Right forelimb (tissue), 1 donor: ENCODE results near the gene FSTL4.
A peak's percentile ranks its signal among the peaks of the same experiment; 100 is the strongest.

Experiments used
- DNase-seq: peaks from one replicate; pipeline ENCODE4 v3.0.0-alpha.2; 2018

Gene FSTL4

GRCh38 chr5:133511653-133512235 lies 100.6 kb downstream of the FSTL4 start:
- DNase-seq = no peak

- no peak for DNase-seq
Measured at GRCh38 chr5:133510634-133511262, 101.6 kb downstream of the FSTL4 start.

DNA sequence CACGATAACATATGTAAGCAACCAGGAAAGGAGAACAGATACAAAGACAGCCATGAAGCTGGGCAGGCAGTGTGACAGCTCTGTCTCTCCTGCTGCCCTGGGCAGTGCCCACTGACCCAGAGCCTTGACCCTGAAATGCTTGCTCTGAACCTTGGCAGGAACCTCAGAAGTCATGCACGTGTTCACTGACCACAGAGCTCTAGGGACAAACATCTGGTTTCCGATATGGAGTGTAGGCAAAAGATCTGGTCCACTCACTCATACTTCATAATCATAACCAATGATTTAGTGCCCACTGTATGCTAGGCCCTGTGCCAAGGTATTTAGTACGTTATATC lies 102.6 kb downstream of the FSTL4 start:
- no peak for DNase-seq

DNA sequence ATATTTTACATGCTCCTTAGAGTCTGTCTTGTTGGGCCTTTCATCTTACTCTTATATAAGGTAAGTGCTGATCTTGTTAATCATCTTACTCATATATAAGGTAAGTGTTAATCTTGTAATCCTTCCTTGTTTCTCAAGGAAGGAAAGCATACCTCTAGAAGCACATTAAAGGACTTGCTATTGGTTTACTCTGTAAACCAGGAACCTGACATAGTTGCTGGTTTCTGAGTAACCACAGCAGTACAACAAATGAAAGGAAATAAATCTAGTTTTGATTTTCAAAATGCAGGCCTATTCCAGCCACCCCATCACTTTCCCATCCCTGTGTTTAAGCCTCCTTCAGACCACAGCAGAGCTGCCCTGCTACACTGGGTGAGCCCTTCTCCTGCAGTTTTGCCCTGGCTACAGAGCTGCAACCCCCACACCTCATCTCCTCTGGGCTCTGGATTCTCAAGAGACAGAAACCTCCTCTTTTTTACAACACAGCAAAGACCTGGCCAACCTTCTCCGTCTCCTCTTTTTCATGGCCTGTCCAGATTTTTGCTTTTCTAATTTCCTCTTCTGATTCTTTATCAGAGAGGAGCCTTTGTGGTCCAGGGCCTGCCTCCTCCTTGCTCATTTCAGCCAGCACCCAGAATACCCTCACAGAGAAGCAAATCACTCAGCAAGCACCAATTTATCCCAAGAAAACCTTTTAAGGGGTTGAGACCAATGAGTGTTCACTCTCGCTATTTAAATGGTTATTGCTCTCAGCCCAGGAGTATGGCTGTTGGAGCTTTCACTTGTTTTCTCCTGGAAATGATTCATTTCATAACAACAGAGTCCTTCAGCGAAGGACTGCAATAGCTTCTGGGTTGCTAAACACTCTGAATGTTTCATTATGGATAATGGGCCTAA lies 103.2 kb downstream of the FSTL4 start:
- no peak for DNase-seq

GRCh38 chr5:133508331-133508730 lies 104.0 kb downstream of the FSTL4 start:
- no peak for DNase-seq

GRCh38 chr5:133506181-133506580 lies 106.2 kb downstream of the FSTL4 start:
- DNase-seq = no peak

DNA sequence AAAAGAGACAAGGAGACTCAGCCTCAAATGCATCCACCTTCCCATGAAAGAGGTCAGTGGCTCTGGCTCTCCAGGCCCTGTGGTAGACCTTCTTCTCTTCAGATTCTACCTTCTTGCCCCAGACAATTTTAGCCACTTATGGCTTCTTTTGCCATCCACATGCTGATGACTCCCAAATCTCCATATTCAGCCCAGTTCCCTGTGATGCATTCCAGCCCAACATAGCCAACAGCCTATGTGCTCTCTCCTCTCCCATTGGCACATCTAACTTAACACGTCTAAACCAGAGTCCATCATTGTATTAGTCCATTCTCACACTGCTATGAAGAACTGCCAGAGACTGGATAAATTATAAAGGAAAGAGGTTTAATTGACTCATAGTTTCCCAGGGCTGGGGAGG lies 108.8 kb downstream of the FSTL4 start:
- no peak for DNase-seq

DNA sequence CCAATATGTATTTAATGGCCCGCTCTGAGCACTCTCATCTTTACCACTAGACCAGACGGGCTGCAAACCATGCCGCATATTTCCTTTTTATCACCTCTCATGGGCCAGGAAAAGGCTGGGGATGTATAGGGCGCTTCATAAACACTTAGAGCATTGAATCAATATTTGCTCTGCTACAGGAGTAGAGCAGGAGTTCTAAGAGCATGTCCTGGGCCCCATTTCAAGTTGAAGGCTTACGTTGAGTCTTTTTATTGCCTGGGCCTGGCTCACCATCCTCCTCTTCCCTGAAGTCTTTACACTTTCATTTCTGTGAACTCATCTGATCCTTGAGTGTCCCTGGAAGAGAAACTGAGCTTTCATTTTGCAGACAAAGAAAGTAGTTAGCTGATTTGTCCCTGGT lies 112.4 kb downstream of the FSTL4 start:
- DNase-seq = no peak

DNA sequence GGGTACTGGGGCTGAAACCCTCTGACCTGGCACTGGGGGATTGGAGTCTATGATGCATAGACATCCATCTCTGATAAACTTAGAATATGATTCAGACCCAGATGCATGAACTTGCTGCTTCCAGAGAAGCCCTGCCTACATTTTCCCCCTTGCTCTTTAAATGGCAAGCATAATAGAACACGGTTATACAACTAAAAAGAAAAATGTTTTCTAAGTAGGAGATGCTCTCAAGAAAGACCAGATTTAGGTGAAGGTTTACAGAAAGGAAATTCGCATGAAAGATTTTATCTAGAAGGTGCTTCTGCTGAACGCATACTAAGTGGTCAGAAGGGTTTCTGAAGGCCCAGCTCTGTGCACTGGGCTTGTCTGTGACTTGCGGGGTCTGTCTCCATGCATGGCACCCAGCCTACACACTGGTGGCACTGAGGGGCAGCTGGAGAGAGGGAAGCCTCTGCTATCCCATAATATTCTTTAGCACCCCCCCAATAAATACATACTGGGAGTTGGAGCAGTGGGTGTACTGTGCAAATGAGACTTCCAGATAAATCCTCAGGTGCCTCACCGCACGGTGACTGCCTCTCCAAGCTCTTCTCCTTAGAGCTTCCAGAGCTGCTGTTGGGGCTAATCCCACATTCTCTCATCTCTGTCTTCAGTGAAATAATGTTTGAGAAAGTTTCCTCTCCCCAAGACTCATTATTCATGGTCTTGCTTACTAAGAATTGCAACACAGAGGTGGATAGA lies 114.6 kb downstream of the FSTL4 start:
- no peak for DNase-seq

DNA sequence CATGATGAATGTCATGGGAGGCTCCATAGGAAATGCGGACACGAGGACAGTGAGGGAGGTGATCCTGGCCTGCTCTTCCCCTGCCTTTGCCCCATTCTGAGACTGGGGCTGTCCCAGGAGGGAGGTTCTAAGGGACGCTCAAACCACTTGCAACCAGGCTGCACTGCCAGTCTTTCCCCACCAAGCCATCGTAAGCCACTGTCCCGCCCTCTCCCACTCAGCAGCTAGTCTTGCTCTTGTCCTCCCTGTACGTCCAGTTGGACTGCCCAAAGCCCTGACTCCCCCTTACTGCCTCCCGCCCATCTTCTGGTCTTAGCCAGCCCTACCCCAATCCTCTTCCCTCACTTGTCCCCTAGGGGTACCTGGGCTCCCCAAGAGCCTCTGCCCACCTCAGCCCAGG lies 115.7 kb downstream of the FSTL4 start:
- no peak for DNase-seq

- no peak for DNase-seq
Measured at GRCh38 chr5:133494923-133495246, 117.5 kb downstream of the FSTL4 start.

DNA sequence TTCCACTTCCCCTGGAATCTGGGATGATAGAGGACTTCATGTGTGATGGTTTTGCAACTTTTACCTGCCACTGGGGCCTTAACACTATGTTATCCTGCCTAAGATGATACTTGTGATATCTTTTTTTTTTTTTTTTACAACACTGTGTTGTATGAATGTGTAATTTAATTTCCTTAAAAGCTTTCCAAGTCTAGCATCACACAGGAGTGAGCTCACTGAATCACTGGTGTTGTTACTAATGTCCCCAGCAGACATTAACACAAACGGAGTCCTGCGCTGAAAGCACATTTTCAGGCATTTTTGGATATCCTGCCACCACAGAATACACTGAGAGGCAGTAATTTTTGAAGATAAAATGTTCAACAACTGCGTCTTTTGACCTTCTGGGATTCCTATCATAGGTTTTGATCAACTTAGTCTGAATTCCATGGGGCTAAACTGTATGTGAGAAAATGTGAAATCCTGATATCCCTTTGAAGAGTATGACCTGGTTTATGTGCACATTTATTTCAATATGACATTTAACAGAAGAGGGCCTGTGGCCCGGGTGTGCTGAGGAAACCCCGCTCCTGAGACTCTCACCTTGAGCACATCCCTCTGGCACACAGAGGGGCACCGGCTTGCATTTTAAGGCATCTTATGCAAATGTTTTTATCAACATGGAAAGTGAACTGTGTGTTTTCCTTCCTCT lies 118.0 kb downstream of the FSTL4 start:
- no peak for DNase-seq

GRCh38 chr5:133489632-133490031 lies 122.7 kb downstream of the FSTL4 start:
- DNase-seq = no peak

DNA sequence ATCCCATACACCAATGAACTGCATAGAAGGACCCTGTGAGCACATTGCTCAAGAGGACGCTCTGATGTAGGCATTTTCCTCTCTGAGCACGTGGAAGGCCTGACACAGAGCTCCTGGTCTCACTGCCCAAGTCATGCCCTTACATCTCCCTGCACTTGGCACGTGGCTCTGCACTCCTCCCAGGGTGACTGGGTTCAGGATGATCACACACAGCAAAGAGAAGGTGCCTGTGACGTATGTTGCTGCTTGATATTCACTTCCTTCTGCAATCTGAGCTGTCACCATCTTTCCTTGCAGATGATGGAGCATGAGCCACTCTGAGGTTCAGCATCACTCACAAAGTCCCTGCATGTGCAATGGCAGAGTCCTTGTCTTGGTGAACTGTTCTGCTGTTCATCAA lies 125.2 kb downstream of the FSTL4 start:
- no peak for DNase-seq

GRCh38 chr5:133485468-133485867 lies 126.9 kb downstream of the FSTL4 start:
- DNase-seq = peak; percentile 51

DNA sequence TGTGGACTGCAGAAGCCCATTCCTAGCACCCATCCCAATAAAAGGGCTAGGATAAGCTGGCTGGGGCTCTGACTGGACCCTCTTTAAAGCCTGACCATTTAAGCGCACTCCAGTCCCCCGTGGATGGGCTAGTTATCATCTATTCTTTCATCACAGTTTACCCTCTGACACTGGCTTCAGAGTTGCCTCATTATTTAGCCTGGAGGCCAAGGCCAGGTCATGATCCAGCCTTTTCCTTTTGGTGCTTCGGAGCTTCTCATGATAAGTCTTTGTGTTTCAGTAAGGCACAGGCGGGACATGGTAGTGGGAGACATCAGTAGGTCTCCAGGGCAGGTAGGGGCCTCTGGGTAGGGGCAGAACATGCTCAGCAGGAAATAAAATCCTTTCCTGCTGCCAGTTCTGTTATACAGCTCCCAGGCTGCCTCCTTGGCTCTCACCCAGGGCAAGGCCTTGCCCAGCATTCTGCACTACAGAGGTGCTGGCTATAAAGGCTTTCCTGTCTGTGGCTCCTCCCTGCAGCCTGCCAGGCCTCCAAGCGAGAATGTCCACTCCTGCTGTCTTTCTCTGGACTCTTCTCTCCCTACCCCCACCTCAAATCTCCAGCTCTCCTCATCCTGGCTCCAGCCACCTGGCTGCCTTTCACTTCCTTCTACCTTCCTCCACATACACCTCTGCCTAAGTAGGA lies 128.8 kb downstream of the FSTL4 start:
- DNase-seq = no peak

GRCh38 chr5:133482028-133482427 lies 130.3 kb downstream of the FSTL4 start:
- no peak for DNase-seq

DNA sequence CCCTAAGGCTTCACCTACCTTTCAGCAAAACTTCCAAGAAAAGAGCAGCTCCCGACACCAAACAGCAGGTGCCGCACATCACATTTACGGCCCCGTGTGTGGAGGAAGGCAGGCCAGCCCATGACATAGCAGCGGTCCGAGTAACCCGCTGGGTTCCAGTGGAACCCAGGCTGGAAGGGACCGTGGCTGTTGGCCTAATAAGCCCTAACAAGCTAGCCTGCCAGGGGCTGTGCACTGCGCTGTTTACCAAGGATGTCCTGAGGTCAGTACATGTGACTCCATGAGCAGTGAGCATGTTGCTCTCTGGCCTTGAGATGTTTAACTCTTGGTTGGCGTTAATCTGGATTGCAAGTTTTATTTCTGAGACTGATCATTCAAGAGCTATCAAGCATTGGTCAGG lies 131.5 kb downstream of the FSTL4 start:
- DNase-seq = no peak

DNA sequence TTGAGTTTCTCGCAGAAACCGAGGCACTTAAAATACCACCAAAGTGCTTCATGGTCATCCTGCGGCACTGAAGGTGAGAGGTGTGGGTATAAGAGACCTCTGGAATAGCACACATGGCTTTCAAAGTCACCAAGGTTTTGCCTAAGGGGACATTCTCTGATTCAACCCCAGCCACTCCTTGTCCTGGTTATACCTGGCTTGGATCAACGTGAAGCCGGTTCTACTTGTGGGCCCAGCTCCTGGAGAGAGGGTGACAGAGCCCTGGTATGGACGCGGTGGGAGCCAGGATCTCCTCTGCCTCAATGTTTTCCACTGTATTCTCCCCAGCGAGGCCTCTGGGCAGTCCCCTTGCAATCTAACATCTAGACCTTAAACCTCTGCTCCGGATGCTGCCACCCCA lies 132.0 kb downstream of the FSTL4 start:
- no peak for DNase-seq

- no peak for DNase-seq
Measured at GRCh38 chr5:133478199-133478985, 133.9 kb downstream of the FSTL4 start.

DNA sequence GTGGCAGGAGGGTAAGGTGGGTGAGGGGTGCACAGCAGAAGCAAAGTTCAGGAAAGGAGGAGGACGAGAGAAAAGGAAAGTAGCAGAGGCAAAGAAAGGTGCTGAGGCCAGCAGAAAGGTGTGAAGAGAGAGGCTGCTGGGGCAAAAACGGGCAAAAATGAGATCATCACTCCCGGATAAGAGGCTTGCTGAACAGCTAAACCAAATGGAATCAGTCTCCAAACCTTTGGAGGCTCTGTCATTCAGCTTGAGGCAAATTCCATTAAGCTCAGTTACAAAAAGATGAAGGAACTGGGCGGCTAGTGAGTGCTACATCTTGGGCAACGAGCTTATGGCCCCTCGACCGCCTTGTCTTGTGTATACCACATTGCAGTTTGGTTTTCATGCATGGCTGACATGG lies 136.4 kb downstream of the FSTL4 start:
- DNase-seq = no peak
